ENCODE results near the gene GNAS-AS1.
A peak's percentile ranks its signal among the peaks of the same experiment; 100 is the strongest.

GRCh38 chr20:58870293-58871014, 19.8 kb upstream of the GNAS-AS1 start:
- TF ChIP-seq CTCF (IDR thresholded peaks at IDR 0.05) (peak; percentile 73 to 86 (median 81)), EP300 (IDR thresholded peaks at IDR 0.05) (no peak), POLR2AphosphoS5 (IDR thresholded peaks at IDR 0.05) (no peak), POLR2A (IDR thresholded peaks at IDR 0.05) (no peak)
